Left ventricle myocardium inferior (tissue), 1 donor: Measurements from ENCODE around the gene PLSCR4. TPM values are rescaled to one million over a fixed set of nuclear protein-coding genes. Genes with fewer than 3 reads are reported as not detected.
"Not testable (repeated sequence)": the region's sequence is repeated elsewhere in the genome, so short reads cannot be mapped to it uniquely, and the experiment has no call there.

ENCODE experiments used
- DNase-seq: peaks from one replicate; pipeline ENCODE4 v3.0.0-alpha.2; 2020
- H3K27ac ChIP-seq: fragments of 200-600 bp; replicated peaks from 2 replicates; pipeline ENCODE4 v1.8.0; 2021
- H3K27me3 ChIP-seq: fragments of 200-600 bp; 2 replicates; pipeline ENCODE4 v1.8.0; 2021; ENCODE audit warnings: low read depth
- H3K36me3 ChIP-seq: fragments of 200-600 bp; 2 replicates; pipeline ENCODE4 v1.8.0; 2021
- H3K4me1 ChIP-seq: fragments of 200-600 bp; 2 replicates; pipeline ENCODE4 v1.8.0; 2021
- H3K4me3 ChIP-seq: fragments of 200-600 bp; 2 replicates; pipeline ENCODE4 v1.8.0; 2021; ENCODE audit warnings: mild to moderate bottlenecking, moderate library complexity
- H3K9me3 ChIP-seq: fragments of 200-600 bp; replicated peaks from 2 replicates; pipeline ENCODE4 v1.8.0; 2021
- CTCF ChIP-seq: fragments of 200-600 bp; IDR thresholded peaks from 2 replicates; pipeline ENCODE4 v1.8.0; 2021; ENCODE audit warnings: antibody characterized with exemption, mild to moderate bottlenecking, borderline replicate concordance
- intact Hi-C: fragments of 100-400 bp; cut with micrococcal nuclease; formaldehyde crosslinking; loops from one replicate; pipeline ENCODE4 v1.11.0; 2022
- total RNA-seq: library from RNA; stranded (reverse); fragmentation: NEBNext Ultra II Directional; extraction: Animal tissue kit (Norgen Biotek cat#: 25700); gene quantifications from one replicate; pipeline ENCODE4 v1.2.1, GENCODE V29; 2021
- donor health status: DM: no; HTN: yes; CAD: no; lungs with severe emphysema.

Gene PLSCR4
- total RNA-seq, 1 donor from 2014 or later, result 12.1 TPM

DNA sequence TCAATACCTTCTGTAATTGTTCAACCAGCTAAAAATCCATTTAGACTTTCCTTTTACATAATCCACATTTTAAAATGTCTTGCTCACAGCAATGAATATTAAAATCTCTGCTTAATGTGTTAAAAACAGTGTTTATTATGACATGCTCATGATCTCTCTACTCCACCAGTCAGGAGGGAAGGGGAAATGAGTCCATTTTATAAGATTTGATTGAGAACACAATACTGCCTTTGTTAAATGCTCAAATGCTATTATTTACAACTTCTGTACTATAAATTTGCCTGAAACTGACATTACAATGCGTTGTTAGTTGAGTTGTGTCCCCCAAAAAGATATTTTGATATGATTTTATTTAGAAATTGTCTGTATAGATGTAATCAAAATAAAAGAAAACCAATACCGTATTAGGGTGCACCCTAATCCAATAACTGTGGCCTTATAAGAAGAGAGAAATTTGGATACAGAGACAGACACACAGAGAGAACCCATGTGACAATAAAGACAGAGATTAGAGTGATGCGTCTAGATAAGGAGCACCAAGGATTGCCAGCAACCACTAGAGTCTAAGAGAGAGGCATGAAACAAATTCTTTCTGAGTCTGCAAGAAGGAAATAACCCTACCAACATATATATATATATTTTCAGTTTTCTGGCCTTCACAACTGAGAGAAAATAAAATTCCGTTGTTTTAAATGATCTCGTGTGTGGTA lies 9.1 kb upstream of the PLSCR4 start:
- no peaks in the 10 kb centered on the region for H3K9me3 ChIP-seq
- no peaks in the 10 kb centered on the region for H3K36me3 ChIP-seq
- intact Hi-C loops, result no loop called here
- H3K4me3 ChIP-seq, result no peak overlapping the region
- no peaks in the 10 kb centered on the region for H3K27me3 ChIP-seq
- no peaks in the 10 kb centered on the region for H3K4me1 ChIP-seq
- TF ChIP-seq CTCF, result no peak
- H3K27ac ChIP-seq, result no peak overlapping the region
- no peak for DNase-seq

- no peak overlapping the region for H3K4me3 ChIP-seq
- no peak for TF ChIP-seq CTCF
- DNase-seq, result no peak
- H3K4me1 ChIP-seq, result peaks cover 4% of the 10 kb centered on the region
- intact Hi-C loops, result no loop called here
- no peaks in the 10 kb centered on the region for H3K36me3 ChIP-seq
- peaks cover 16% of the 10 kb centered on the region for H3K9me3 ChIP-seq
- no peaks in the 10 kb centered on the region for H3K27me3 ChIP-seq
- no peak overlapping the region for H3K27ac ChIP-seq
These were observed 6.1 kb upstream of the PLSCR4 start for GRCh38 chr3:146256851-146257486.

DNA sequence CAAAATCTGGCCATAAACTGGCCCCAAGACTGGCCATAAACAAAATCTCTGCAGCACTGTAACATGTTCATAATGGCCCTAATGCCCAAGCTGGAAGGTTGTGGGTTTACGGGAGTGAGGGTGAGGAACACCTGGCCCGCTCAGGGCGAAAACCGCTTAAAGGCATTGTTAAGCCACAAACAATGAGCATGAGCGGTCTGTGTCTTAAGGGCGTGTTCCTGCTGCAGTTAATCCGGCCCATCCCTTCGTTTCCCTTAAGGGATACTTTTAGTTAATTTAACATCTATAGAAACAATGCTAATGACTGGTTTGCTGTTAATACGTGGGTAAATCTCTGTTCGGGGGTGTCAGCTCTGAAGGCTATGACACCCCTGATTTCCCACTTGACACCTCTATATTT lies 1.5 kb upstream of the PLSCR4 start:
- H3K9me3 ChIP-seq, result peaks cover 16% of the 10 kb centered on the region
- intact Hi-C loops, H3K4me3 ChIP-seq, DNase-seq, H3K36me3 ChIP-seq: not testable (repeated sequence)
- H3K27me3 ChIP-seq, result peaks cover 11% of the 10 kb centered on the region
- peak overlapping the region; percentile 93 for H3K27ac ChIP-seq
- peaks cover 40% of the 10 kb centered on the region for H3K4me1 ChIP-seq

- Histone ChIP-seq H3K4me3 (peak overlapping the region; percentile 82), H3K4me1 (peaks cover 49% of the 10 kb centered on the region), H3K27ac (peak overlapping the region; percentile 93), H3K9me3 (peaks cover 16% of the 10 kb centered on the region), H3K36me3 (no peaks in the 10 kb centered on the region), H3K27me3 (peaks cover 11% of the 10 kb centered on the region)
- TF ChIP-seq CTCF, result no peak
- no peak for DNase-seq
- intact Hi-C loops, result no loop called here
These were observed 984 bp downstream of the PLSCR4 start for GRCh38 chr3:146249921-146250320.

DNA sequence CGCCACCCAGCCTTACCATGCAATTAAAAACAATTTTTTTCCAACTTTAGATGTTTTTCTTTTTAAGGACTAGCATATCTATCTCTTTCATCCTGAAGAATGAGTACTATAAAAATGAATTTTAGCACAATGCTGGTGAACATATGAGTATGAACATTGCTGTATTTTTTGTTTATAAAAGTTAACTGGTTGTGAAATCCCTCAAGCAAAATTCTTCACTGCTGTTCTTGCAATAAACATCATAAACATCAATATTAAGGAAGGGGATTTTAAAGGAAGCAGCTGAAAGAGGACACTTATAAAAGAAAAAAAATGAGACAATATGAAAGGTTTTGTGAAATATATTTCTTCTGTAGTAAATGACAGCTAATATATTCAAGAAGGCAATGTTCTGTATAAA lies 3.0 kb downstream of the PLSCR4 start:
- no peak for DNase-seq

More for the DNA sequence above, 3.0 kb downstream of the PLSCR4 start:
- H3K4me1 ChIP-seq, result peaks cover 49% of the 10 kb centered on the region
- peak overlapping the region; percentile 82 for H3K4me3 ChIP-seq
- intact Hi-C loops, result no loop called here
- H3K9me3 ChIP-seq, result no peaks in the 10 kb centered on the region
- no peak overlapping the region for H3K27ac ChIP-seq
- H3K36me3 ChIP-seq, result no peaks in the 10 kb centered on the region
- peaks cover 11% of the 10 kb centered on the region for H3K27me3 ChIP-seq
- no peak for TF ChIP-seq CTCF
